Measurements from ENCODE around the gene RNF224.

DNA sequence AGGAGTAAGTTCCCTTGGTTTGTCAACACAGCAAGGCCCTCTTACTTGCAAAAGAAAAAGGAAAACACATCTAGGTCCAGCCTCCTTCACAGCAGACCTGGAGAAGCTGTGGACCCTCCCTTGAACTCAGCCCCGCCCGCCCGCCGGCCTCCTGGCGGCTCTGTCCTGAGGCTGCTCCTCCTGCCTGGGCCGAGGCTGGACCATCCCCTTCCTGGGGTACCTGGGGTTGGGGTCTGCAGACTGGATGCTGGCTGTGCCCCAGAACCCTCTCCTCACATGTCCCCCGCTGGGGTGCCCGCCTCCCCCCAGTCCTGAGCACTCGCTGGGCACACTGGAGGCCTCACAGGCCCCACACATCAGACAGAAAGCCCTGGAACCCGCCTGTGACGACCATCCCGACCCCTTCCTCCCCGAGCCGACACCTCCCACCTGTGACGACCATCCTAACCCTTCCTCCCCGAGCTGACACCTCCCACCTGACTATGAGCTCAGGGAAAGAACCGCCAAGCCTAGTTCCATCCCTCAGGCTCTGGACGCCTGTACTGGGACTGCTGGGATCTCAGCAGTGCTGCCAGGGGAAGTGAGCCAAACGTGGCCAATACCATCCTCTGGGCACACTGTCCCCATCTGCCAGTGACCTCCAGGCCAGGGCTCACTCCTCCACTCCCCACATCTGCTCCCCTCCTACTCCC lies 48.2 kb upstream of the RNF224 start:
- TF ChIP-seq, protein P1, sequence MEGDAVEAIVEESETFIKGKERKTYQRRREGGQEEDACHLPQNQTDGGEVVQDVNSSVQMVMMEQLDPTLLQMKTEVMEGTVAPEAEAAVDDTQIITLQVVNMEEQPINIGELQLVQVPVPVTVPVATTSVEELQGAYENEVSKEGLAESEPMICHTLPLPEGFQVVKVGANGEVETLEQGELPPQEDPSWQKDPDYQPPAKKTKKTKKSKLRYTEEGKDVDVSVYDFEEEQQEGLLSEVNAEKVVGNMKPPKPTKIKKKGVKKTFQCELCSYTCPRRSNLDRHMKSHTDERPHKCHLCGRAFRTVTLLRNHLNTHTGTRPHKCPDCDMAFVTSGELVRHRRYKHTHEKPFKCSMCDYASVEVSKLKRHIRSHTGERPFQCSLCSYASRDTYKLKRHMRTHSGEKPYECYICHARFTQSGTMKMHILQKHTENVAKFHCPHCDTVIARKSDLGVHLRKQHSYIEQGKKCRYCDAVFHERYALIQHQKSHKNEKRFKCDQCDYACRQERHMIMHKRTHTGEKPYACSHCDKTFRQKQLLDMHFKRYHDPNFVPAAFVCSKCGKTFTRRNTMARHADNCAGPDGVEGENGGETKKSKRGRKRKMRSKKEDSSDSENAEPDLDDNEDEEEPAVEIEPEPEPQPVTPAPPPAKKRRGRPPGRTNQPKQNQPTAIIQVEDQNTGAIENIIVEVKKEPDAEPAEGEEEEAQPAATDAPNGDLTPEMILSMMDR (IDR thresholded peaks at IDR 0.05) = no peak
- TF ChIP-seq EP300 (IDR thresholded peaks at IDR 0.05) = no peak

All from tibial nerve (tissue), 4 donors.